ENCODE results near the gene TGFBR3L. TPM values are rescaled to one million over a fixed set of nuclear protein-coding genes. Genes with fewer than 3 reads are reported as not detected.

The TGFBR3L gene
- total and polyA plus RNA-seq, 10 of the 15 experiments (the other 5 are each of a cell fraction or from before 2014, with no cell fraction given): 0.20 to 0.23 TPM; not detected in 8

GRCh38 chr19:7965921-7966665 lies 51.5 kb downstream of the TGFBR3L start (continued):
- TF ChIP-seq, protein P1, sequence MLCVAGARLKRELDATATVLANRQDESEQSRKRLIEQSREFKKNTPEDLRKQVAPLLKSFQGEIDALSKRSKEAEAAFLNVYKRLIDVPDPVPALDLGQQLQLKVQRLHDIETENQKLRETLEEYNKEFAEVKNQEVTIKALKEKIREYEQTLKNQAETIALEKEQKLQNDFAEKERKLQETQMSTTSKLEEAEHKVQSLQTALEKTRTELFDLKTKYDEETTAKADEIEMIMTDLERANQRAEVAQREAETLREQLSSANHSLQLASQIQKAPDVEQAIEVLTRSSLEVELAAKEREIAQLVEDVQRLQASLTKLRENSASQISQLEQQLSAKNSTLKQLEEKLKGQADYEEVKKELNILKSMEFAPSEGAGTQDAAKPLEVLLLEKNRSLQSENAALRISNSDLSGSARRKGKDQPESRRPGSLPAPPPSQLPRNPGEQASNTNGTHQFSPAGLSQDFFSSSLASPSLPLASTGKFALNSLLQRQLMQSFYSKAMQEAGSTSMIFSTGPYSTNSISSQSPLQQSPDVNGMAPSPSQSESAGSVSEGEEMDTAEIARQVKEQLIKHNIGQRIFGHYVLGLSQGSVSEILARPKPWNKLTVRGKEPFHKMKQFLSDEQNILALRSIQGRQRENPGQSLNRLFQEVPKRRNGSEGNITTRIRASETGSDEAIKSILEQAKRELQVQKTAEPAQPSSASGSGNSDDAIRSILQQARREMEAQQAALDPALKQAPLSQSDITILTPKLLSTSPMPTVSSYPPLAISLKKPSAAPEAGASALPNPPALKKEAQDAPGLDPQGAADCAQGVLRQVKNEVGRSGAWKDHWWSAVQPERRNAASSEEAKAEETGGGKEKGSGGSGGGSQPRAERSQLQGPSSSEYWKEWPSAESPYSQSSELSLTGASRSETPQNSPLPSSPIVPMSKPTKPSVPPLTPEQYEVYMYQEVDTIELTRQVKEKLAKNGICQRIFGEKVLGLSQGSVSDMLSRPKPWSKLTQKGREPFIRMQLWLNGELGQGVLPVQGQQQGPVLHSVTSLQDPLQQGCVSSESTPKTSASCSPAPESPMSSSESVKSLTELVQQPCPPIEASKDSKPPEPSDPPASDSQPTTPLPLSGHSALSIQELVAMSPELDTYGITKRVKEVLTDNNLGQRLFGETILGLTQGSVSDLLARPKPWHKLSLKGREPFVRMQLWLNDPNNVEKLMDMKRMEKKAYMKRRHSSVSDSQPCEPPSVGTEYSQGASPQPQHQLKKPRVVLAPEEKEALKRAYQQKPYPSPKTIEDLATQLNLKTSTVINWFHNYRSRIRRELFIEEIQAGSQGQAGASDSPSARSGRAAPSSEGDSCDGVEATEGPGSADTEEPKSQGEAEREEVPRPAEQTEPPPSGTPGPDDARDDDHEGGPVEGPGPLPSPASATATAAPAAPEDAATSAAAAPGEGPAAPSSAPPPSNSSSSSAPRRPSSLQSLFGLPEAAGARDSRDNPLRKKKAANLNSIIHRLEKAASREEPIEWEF (IDR thresholded peaks at IDR 0.05; ENCODE audit: insufficient replicate concordance, low read depth, low read length): no peak
- TF ChIP-seq POLR2AphosphoS2 (IDR thresholded peaks at IDR 0.05; ENCODE audit: low read depth, low read length): no peak
- TF ChIP-seq, protein P2, sequence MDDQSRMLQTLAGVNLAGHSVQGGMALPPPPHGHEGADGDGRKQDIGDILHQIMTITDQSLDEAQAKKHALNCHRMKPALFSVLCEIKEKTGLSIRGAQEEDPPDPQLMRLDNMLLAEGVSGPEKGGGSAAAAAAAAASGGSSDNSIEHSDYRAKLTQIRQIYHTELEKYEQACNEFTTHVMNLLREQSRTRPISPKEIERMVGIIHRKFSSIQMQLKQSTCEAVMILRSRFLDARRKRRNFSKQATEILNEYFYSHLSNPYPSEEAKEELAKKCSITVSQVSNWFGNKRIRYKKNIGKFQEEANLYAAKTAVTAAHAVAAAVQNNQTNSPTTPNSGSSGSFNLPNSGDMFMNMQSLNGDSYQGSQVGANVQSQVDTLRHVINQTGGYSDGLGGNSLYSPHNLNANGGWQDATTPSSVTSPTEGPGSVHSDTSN (IDR thresholded peaks at IDR 0.05; ENCODE audit: insufficient replicate concordance, low read depth, low read length): no peak

Measured in GM12878 (cell line).